Measurements from ENCODE around the gene ABCD1. TPM values are rescaled to one million over a fixed set of nuclear protein-coding genes. Genes with fewer than 3 reads are reported as not detected.

Gene ABCD1
- total RNA-seq, 1 experiment from 2014 or later, result 1.9 TPM

- no peak overlapping the region for H2AFZ ChIP-seq (ENCODE audit: low read length)
- H3K9me3 ChIP-seq (ENCODE audit: low read length), result no peaks in the 10 kb centered on the region
- no peaks in the 10 kb centered on the region for H3K79me2 ChIP-seq (ENCODE audit: low read length)
- no peak overlapping the region for H3K4me2 ChIP-seq (ENCODE audit: low read depth, low read length, poor library complexity, severe bottlenecking)
- H3K9me2 ChIP-seq (replicated peaks; ENCODE audit: insufficient read depth, low read length), result no peaks in the 10 kb centered on the region
- H3K27ac ChIP-seq (ENCODE audit: low read length), result no peak overlapping the region
- no peaks in the 10 kb centered on the region for H3K27me3 ChIP-seq (ENCODE audit: low read length)
- H3K36me3 ChIP-seq (ENCODE audit: insufficient read depth, low read length), result no peaks in the 10 kb centered on the region
- no peak overlapping the region for H3K4me3 ChIP-seq (ENCODE audit: low read length)
- DNase-seq, result no peak
- H3K9ac ChIP-seq (ENCODE audit: low read length), result no peak overlapping the region
- 0 out of 2 replicates have a peak, but pooled peaks cover 4% of the 10 kb centered on the region for H4K20me1 ChIP-seq (ENCODE audit: insufficient read depth, low read depth, low read length)
- H3K4me1 ChIP-seq (ENCODE audit: low read length), result no peaks in the 10 kb centered on the region
These were observed 43.9 kb downstream of the ABCD1 start for GRCh38 chrX:153768311-153769157.

DNA sequence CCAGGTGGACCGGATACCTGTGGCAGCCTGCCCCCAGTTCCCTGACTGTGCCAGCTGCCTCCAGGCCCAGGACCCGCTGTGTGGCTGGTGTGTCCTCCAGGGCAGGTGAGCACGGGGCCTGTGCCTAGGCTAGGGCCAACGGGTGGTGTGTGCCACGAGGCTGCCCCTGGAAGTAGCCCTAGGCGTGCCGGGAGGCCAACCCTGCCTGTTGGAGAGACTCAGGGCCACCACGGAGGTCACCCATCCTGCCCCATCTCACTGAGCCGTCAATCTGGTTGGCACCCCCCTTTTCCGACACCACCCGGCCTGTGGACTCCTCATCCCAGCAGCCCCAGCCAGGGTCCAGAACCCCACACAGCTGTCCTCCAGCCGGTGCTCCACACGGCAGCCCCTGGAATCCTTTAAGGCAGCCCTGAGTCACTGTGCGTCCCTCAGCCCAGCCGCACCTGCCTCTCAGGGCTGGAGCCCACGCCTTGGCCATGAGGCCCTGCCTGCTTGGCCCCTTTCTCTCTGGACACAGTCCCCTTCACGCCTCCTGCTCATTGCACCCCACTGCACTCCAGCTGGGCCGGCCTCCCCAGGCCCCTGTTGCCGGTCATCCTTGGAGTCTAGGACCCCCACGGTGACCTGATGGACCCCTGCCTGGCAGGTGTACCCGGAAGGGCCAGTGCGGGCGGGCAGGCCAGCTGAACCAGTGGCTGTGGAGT is 44.7 kb downstream of the ABCD1 start:
- H3K4me2 ChIP-seq (ENCODE audit: low read depth, low read length, poor library complexity, severe bottlenecking), result no peak overlapping the region
- no peaks in the 10 kb centered on the region for H3K4me1 ChIP-seq (ENCODE audit: low read length)
- no peaks in the 10 kb centered on the region for H3K79me2 ChIP-seq (ENCODE audit: low read length)
- 0 out of 2 replicates have a peak, but pooled peaks cover 4% of the 10 kb centered on the region for H4K20me1 ChIP-seq (ENCODE audit: insufficient read depth, low read depth, low read length)
- no peak overlapping the region for H3K9ac ChIP-seq (ENCODE audit: low read length)
- H3K9me2 ChIP-seq (replicated peaks; ENCODE audit: insufficient read depth, low read length), result no peaks in the 10 kb centered on the region
- no peaks in the 10 kb centered on the region for H3K36me3 ChIP-seq (ENCODE audit: insufficient read depth, low read length)
- no peak overlapping the region for H3K4me3 ChIP-seq (ENCODE audit: low read length)
- H2AFZ ChIP-seq (ENCODE audit: low read length), result no peak overlapping the region
- DNase-seq, result no peak
- H3K9me3 ChIP-seq (ENCODE audit: low read length), result no peaks in the 10 kb centered on the region
- H3K27me3 ChIP-seq (ENCODE audit: low read length), result no peaks in the 10 kb centered on the region
- no peak overlapping the region for H3K27ac ChIP-seq (ENCODE audit: low read length)

GRCh38 chrX:153769865-153770600 is 45.4 kb downstream of the ABCD1 start:
- Histone ChIP-seq H2AFZ (ENCODE audit: low read length) (no peak overlapping the region), H3K9me3 (ENCODE audit: low read length) (no peaks in the 10 kb centered on the region), H3K4me2 (ENCODE audit: low read depth, low read length, poor library complexity, severe bottlenecking) (no peak overlapping the region), H3K79me2 (ENCODE audit: low read length) (no peaks in the 10 kb centered on the region), H3K4me3 (ENCODE audit: low read length) (no peak overlapping the region), H3K36me3 (ENCODE audit: insufficient read depth, low read length) (no peaks in the 10 kb centered on the region), H3K4me1 (ENCODE audit: low read length) (no peaks in the 10 kb centered on the region), H3K9me2 (replicated peaks; ENCODE audit: insufficient read depth, low read length) (no peaks in the 10 kb centered on the region), H3K27ac (ENCODE audit: low read length) (no peak overlapping the region), H3K27me3 (ENCODE audit: low read length) (no peaks in the 10 kb centered on the region), H4K20me1 (ENCODE audit: insufficient read depth, low read depth, low read length) (0 out of 2 replicates have a peak, but pooled peaks cover 4% of the 10 kb centered on the region), H3K9ac (ENCODE audit: low read length) (no peak overlapping the region)
- DNase-seq, result no peak

- Histone ChIP-seq H3K79me2 (ENCODE audit: low read length) (no peaks in the 10 kb centered on the region), H2AFZ (ENCODE audit: low read length) (no peak overlapping the region), H3K4me2 (ENCODE audit: low read depth, low read length, poor library complexity, severe bottlenecking) (no peak overlapping the region), H3K9ac (ENCODE audit: low read length) (no peak overlapping the region), H3K4me1 (ENCODE audit: low read length) (no peaks in the 10 kb centered on the region), H3K9me2 (replicated peaks; ENCODE audit: insufficient read depth, low read length) (no peaks in the 10 kb centered on the region), H4K20me1 (ENCODE audit: insufficient read depth, low read depth, low read length) (0 out of 2 replicates have a peak, but pooled peaks cover 4% of the 10 kb centered on the region), H3K27ac (ENCODE audit: low read length) (no peak overlapping the region), H3K27me3 (ENCODE audit: low read length) (no peaks in the 10 kb centered on the region), H3K9me3 (ENCODE audit: low read length) (no peaks in the 10 kb centered on the region), H3K4me3 (ENCODE audit: low read length) (no peak overlapping the region), H3K36me3 (ENCODE audit: insufficient read depth, low read length) (no peaks in the 10 kb centered on the region)
- no peak for DNase-seq
These were observed 46.2 kb downstream of the ABCD1 start for GRCh38 chrX:153770601-153771414.

DNA sequence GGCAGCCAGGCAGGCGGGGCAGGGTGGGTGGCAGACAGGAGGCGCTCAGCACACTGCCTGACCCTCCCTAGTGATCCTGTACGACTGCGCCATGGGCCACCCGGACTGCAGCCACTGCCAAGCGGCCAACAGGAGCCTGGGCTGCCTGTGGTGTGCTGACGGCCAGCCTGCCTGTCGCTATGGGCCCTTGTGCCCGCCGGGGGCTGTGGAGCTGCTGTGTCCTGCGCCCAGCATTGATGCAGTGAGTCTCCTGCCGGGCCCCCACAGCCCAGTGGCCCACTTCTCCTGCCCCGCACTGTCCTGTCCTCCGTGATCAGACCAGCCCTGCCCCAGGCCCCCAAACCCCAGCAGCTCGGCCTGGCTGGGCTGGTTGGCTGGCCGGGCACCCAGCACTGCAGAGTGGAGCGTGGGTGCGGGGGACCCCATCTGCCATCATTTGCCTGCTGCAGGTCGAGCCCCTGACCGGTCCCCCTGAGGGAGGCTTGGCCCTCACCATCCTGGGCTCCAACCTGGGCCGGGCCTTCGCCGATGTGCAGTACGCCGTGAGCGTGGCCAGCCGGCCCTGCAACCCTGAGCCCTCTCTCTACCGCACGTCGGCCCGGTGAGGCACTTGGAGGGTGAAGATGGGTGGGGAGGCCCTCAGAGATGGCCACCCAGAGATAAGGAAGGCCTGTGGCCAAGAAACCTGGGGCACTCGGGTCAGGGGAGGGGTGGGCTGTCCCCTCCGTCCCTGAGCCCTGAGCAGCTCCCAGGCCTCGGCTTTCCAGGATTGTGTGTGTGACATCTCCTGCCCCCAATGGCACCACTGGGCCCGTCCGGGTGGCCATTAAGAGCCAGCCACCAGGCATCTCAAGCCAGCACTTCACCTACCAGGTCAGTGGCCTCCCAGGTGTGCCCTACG is 47.0 kb downstream of the ABCD1 start:
- H3K4me3 ChIP-seq (ENCODE audit: low read length), result no peak overlapping the region
- H3K9me3 ChIP-seq (ENCODE audit: low read length), result no peaks in the 10 kb centered on the region
- H3K36me3 ChIP-seq (ENCODE audit: insufficient read depth, low read length), result no peaks in the 10 kb centered on the region
- H3K4me1 ChIP-seq (ENCODE audit: low read length), result no peaks in the 10 kb centered on the region
- H3K79me2 ChIP-seq (ENCODE audit: low read length), result no peaks in the 10 kb centered on the region
- H3K4me2 ChIP-seq (ENCODE audit: low read depth, low read length, poor library complexity, severe bottlenecking), result no peak overlapping the region
- no peaks in the 10 kb centered on the region for H3K9me2 ChIP-seq (replicated peaks; ENCODE audit: insufficient read depth, low read length)
- no peak overlapping the region for H2AFZ ChIP-seq (ENCODE audit: low read length)
- H3K9ac ChIP-seq (ENCODE audit: low read length), result no peak overlapping the region
- H4K20me1 ChIP-seq (ENCODE audit: insufficient read depth, low read depth, low read length), result 0 out of 2 replicates have a peak, but pooled peaks cover 4% of the 10 kb centered on the region
- H3K27me3 ChIP-seq (ENCODE audit: low read length), result no peaks in the 10 kb centered on the region
- DNase-seq, result no peak
- H3K27ac ChIP-seq (ENCODE audit: low read length), result no peak overlapping the region

GRCh38 chrX:153772316-153773217 is 47.9 kb downstream of the ABCD1 start:
- no peak overlapping the region for H3K27ac ChIP-seq (ENCODE audit: low read length)
- no peak overlapping the region for H3K4me2 ChIP-seq (ENCODE audit: low read depth, low read length, poor library complexity, severe bottlenecking)
- no peaks in the 10 kb centered on the region for H3K36me3 ChIP-seq (ENCODE audit: insufficient read depth, low read length)
- H3K4me1 ChIP-seq (ENCODE audit: low read length), result no peaks in the 10 kb centered on the region
- no peaks in the 10 kb centered on the region for H3K9me3 ChIP-seq (ENCODE audit: low read length)
- H3K9me2 ChIP-seq (replicated peaks; ENCODE audit: insufficient read depth, low read length), result no peaks in the 10 kb centered on the region
- H3K27me3 ChIP-seq (ENCODE audit: low read length), result no peaks in the 10 kb centered on the region
- no peak overlapping the region for H3K4me3 ChIP-seq (ENCODE audit: low read length)
- no peaks in the 10 kb centered on the region for H4K20me1 ChIP-seq (ENCODE audit: insufficient read depth, low read depth, low read length)
- H3K9ac ChIP-seq (ENCODE audit: low read length), result no peak overlapping the region
- no peak for DNase-seq
- no peak overlapping the region for H2AFZ ChIP-seq (ENCODE audit: low read length)
- no peaks in the 10 kb centered on the region for H3K79me2 ChIP-seq (ENCODE audit: low read length)
